K562 (cell line): ENCODE data around the gene IFNW1. TPM values are rescaled to one million over a fixed set of nuclear protein-coding genes. Genes with fewer than 3 reads are reported as not detected.

ENCODE experiments used
- ATAC-seq: fragments of 200-7000 bp; cut with Tn5 transposase; 3 replicates; pipeline ENCODE4 v1.9.1; 2020; ENCODE audit warnings: moderate library complexity
- BruUV-seq: library from RNA; stranded (reverse); fragments of 400-500 nt; replicated peaks from 2 replicates; lab custom pipeline; 2021; lab: Mats Ljungman, UMichigan
- CTCF ChIA-PET: fragments of 300-600 bp; formaldehyde crosslinking; extraction: SDS; loops from one replicate; lab custom pipeline; 2021; ENCODE audit warnings: low intra/inter-chr PET ratio; lab: Yijun Ruan, JAX
- POLR2A ChIA-PET: fragments of 300-600, 350-650 bp; sonication (Branson Sonifier 250); formaldehyde crosslinking; extraction: SDS; loops from one replicate; lab custom pipeline; 2021; ENCODE audit warnings: antibody characterized with exemption, inconsistent platforms; lab: Yijun Ruan, JAX
- DNase-seq, 4 experiments: peaks; one replicate each; pipeline versions ENCODE4 v3.0.0 to v3.0.0-alpha.2; 2011 to 2018; ENCODE audit warnings: low spot score in 3 of 4, mixed read lengths in 3 of 4; ENCODE audit errors: extremely low read depth in 1 of 4
- FAIRE-seq: peaks from 2 replicates; lab custom pipeline; 2011; peaks lifted over from hg19 to GRCh38; lab: Jason Lieb, UNC
- H2AFZ ChIP-seq: 2 replicates; pipeline ENCODE4 v1.6.0; 2011; ENCODE audit warnings: low read depth, low read length, control low read depth, inconsistent platforms
- H3K27ac ChIP-seq: fragments of 200-600 bp; 3 replicates; pipeline ENCODE4 v1.8.0; 2011; ENCODE audit warnings: low read depth, mild to moderate bottlenecking, control low read depth, inconsistent platforms, low read length, moderate library complexity, mixed read lengths; ENCODE audit errors: extremely low read depth
- H3K27me3 ChIP-seq, 2 experiments: fragments of 300-600 bp in 1 of 2; 2 replicates in 1 of 2; 3 replicates in 1 of 2; pipeline versions ENCODE4 v1.6.0 to v1.8.0; 2011; ENCODE audit warnings: inconsistent platforms in 2 of 2, low read length in 2 of 2, mild to moderate bottlenecking in 1 of 2, mixed read lengths in 1 of 2, moderate library complexity in 1 of 2; ENCODE audit not compliant: control insufficient read depth in 2 of 2, insufficient read depth in 2 of 2
- H3K36me3 ChIP-seq: fragments of 300-600 bp; 3 replicates; pipeline ENCODE4 v1.8.0; 2011; ENCODE audit warnings: mild to moderate bottlenecking, low read length, inconsistent platforms; ENCODE audit not compliant: control insufficient read depth, insufficient read depth
- H3K4me1 ChIP-seq, 2 experiments: fragments of 200-600 bp in 1 of 2; replicated peaks in 1 of 2; 2 replicates in 1 of 2; 3 replicates in 1 of 2; pipeline versions ENCODE4 v1.5.1 to v1.8.0; 2011; ENCODE audit warnings: inconsistent platforms in 2 of 2, low read length in 2 of 2, mild to moderate bottlenecking in 1 of 2, mixed read lengths in 1 of 2, moderate library complexity in 1 of 2; ENCODE audit not compliant: control insufficient read depth in 2 of 2, insufficient read depth in 2 of 2
- H3K4me2 ChIP-seq: 2 replicates; pipeline ENCODE4 v1.6.1; 2011; ENCODE audit warnings: low read length, control low read depth, inconsistent platforms, mixed read lengths; ENCODE audit not compliant: insufficient read depth
- H3K4me3 ChIP-seq: fragments of 200-600 bp; sonication (generic), shearing (Covaris generic); 2 replicates; pipeline ENCODE4 v1.5.1; 2016; ENCODE audit warnings: control low read depth, inconsistent platforms
- H3K79me2 ChIP-seq: fragments of 200-600 bp; 3 replicates; pipeline ENCODE4 v1.8.0; 2011; ENCODE audit warnings: low read length, inconsistent platforms; ENCODE audit not compliant: control insufficient read depth, insufficient read depth
- H3K9ac ChIP-seq, 2 experiments: 2 replicates each; pipeline versions ENCODE4 v1.6.0 to v1.6.1; 2011; ENCODE audit warnings: low read depth in 2 of 2, low read length in 2 of 2, control low read depth in 1 of 2, inconsistent platforms in 1 of 2, mild to moderate bottlenecking in 1 of 2, mixed read lengths in 1 of 2; ENCODE audit not compliant: insufficient read depth in 1 of 2
- H3K9me1 ChIP-seq: one replicate; pipeline ENCODE4 v1.6.0; 2011; ENCODE audit warnings: inconsistent platforms, mild to moderate bottlenecking, low read length, moderate library complexity; ENCODE audit not compliant: control insufficient read depth, insufficient read depth
- H3K9me3 ChIP-seq: replicated peaks from 2 replicates; pipeline ENCODE4 v1.5.1; 2011; ENCODE audit warnings: low read depth, low read length, inconsistent platforms; ENCODE audit not compliant: control insufficient read depth, insufficient read depth
- H4K20me1 ChIP-seq: replicated peaks from 2 replicates; pipeline ENCODE4 v1.6.1; 2011; ENCODE audit warnings: low read length, inconsistent platforms, mixed read lengths; ENCODE audit not compliant: control insufficient read depth, insufficient read depth
- ETV5 ChIP-seq: sonication (generic); formaldehyde crosslinking; IDR thresholded peaks from 2 replicates; pipeline ENCODE4 v1.4.0; 2020; ENCODE audit warnings: low read depth, mild to moderate bottlenecking, missing genetic modification reagents
- MLX ChIP-seq, 2 experiments: fragments of 450-650 bp in 1 of 2; sonication (generic) in 1 of 2; formaldehyde crosslinking; conservative IDR thresholded peaks; 2 replicates each; pipeline versions ENCODE4 v1.4.0 to v1.8.1; 2020 to 2022; ENCODE audit warnings: mild to moderate bottlenecking in 1 of 2, missing genetic modification reagents in 1 of 2
- POLR2B ChIP-seq: fragments of 450-650 bp; IDR thresholded peaks from 2 replicates; pipeline ENCODE4 v1.6.1; 2018; ENCODE audit warnings: low read depth; ENCODE audit not compliant: partially characterized antibody
- ZBTB5 ChIP-seq: fragments of 450-650 bp; IDR thresholded peaks from 2 replicates; pipeline ENCODE4 v1.6.1; 2017; ENCODE audit warnings: antibody characterized with exemption
- ZNF124 ChIP-seq: sonication (generic); formaldehyde crosslinking; IDR thresholded peaks from 2 replicates; pipeline ENCODE4 v1.8.1; 2022; ENCODE audit warnings: missing genetic modification reagents
- ZNF398 ChIP-seq: fragments of 250-450 bp; sonication (Bioruptor Pico); IDR thresholded peaks from 2 replicates; pipeline ENCODE4 v1.8.0; 2021; ENCODE audit warnings: moderate library complexity, mild to moderate bottlenecking, inconsistent platforms
- ZNF609 ChIP-seq: sonication (generic); formaldehyde crosslinking; IDR thresholded peaks from 2 replicates; pipeline ENCODE4 v1.8.1; 2023; ENCODE audit warnings: missing genetic modification reagents, mild to moderate bottlenecking, borderline replicate concordance
- WGBS: fragments of 100-300 bp; shearing (Covaris generic); methylation state at CpG from one replicate; pipeline ENCODE4 v1.1.6; 2016; ENCODE audit warnings: low coverage, mixed read lengths; ENCODE audit not compliant: insufficient coverage; ENCODE audit errors: missing lambda C conversion rate; 5-methylcytosine and 5-hydroxymethylcytosine counted together
- in situ Hi-C: fragments of 300-500 bp; cut with MboI; formaldehyde crosslinking; loops from 4 replicates; pipeline ENCODE4 v1.15.0; 2018; ENCODE audit warnings: inconsistent platforms, mixed read lengths
- intact Hi-C: fragments of 100-400 bp; cut with micrococcal nuclease; formaldehyde crosslinking; loops from 2 replicates; pipeline ENCODE4 v1.14.2; 2022
- polyA plus RNA-seq, 8 experiments: library from polyadenylated mRNA; depleted of rRNA in 4 of 8; stranded (reverse) in 5 of 8; unstranded in 3 of 8; fragments of >200 nt; fragmentation: Nextera tagmentation in 2 of 8; fragmentation: Illumina TruSeq in 1 of 8; extraction: Ambion mirVana in 2 of 8; extraction: Trizol in 1 of 8; gene quantifications; 2 replicates each; pipeline versions ENCODE4 v1.2.1 to v1.2.3, GENCODE V29; 2011 to 2014; ENCODE audit warnings: inconsistent platforms in 1 of 8, missing spikeins in 1 of 8
- total RNA-seq, 7 experiments: library from RNA; depleted of rRNA in 6 of 7; stranded (reverse); fragments of >200 nt in 6 of 7; fragmentation: Illumina TruSeq in 2 of 7; extraction: Trizol in 2 of 7; gene quantifications; 2 replicates each; pipeline versions ENCODE4 v1.2.1 to v1.2.3, GENCODE V29; 2011 to 2021; ENCODE audit warnings: low replicate concordance in 1 of 7
- TF ChIP-seq, protein P1 (sequence below): sonication (generic); formaldehyde crosslinking; IDR thresholded peaks from 2 replicates; pipeline ENCODE4 v1.8.0; 2022; ENCODE audit warnings: mild to moderate bottlenecking, missing genetic modification reagents, borderline replicate concordance

The IFNW1 gene
- total and polyA plus RNA-seq, 9 of the 15 experiments (the other 6 are each of a cell fraction or from before 2014, with no cell fraction given): not detected

DNA sequence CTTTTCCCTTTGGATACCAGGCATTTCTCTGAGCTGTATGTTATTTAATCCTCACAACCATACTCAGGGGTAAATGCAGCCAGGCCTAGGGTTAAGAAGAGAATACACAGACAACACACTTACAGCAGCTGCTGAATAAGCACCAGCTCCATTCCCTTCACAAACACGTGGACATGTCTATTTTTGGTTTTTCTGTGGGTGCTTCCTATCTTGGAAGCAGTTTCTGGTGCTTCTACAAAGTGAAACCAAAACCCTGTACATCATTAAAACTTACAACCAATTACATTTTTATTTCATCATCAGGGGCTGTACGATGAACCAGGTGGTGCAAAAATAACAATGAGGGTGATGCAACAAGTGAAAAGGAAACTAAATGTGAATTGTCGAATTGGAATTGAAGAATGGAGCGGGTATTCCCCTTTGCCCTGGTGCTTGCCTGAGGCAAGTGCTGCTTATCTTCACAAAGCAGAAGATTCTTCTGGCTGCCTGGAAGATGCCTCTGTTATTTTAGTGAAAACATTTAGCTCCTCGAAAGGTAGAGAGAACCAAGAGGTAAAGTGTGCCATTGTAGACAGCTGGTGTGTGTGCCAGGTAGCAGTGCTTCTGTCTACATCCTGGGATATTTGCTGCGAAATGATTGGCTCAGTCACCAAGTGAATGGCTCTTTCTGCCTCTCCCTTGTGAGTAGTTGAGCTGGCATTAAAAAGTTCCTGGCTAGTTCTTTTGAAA lies 45.3 kb downstream of the IFNW1 start:
- H3K79me2 ChIP-seq: no peaks in the 10 kb centered on the region
- FAIRE-seq (no peak), DNase-seq (no peak), ATAC-seq (no peak)
- intact Hi-C loops: no loop called here
- H3K4me1 ChIP-seq: no peaks in the 10 kb centered on the region
- H3K9me1 ChIP-seq: no peaks in the 10 kb centered on the region
- POLR2A ChIA-PET: no interaction called here
- CTCF ChIA-PET: no interaction called here
- no peaks in the 10 kb centered on the region for H4K20me1 ChIP-seq
- WGBS: no CpG with 5 or more reads among the region's 6 CpGs
- in situ Hi-C loops: no loop called here
- H3K4me2 ChIP-seq: no peak overlapping the region
- no peaks in the 10 kb centered on the region for H3K36me3 ChIP-seq
- H3K27ac ChIP-seq: no peak overlapping the region
- H3K4me3 ChIP-seq: no peak overlapping the region
- H3K9me3 ChIP-seq: no peaks in the 10 kb centered on the region
- no TSS peak for BruUV-seq
- H3K9ac ChIP-seq: no peak overlapping the region
- no peak overlapping the region for H2AFZ ChIP-seq
- H3K27me3 ChIP-seq: no peaks in the 10 kb centered on the region
- TF ChIP-seq ZBTB5: no peak
- no peak for TF ChIP-seq ZNF124 (CRISPR knock-in tag)
- no peak for TF ChIP-seq POLR2B
- TF ChIP-seq, protein P1, sequence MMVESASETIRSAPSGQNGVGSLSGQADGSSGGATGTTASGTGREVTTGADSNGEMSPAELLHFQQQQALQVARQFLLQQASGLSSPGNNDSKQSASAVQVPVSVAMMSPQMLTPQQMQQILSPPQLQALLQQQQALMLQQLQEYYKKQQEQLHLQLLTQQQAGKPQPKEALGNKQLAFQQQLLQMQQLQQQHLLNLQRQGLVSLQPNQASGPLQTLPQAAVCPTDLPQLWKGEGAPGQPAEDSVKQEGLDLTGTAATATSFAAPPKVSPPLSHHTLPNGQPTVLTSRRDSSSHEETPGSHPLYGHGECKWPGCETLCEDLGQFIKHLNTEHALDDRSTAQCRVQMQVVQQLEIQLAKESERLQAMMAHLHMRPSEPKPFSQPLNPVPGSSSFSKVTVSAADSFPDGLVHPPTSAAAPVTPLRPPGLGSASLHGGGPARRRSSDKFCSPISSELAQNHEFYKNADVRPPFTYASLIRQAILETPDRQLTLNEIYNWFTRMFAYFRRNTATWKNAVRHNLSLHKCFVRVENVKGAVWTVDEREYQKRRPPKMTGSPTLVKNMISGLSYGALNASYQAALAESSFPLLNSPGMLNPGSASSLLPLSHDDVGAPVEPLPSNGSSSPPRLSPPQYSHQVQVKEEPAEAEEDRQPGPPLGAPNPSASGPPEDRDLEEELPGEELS: no peak
- TF ChIP-seq MLX (CRISPR knock-in tag; conservative IDR thresholded peaks at IDR 0.05): no peak
- TF ChIP-seq ZNF398 (CRISPR knock-in tag): no peak
- no peak for TF ChIP-seq ETV5 (CRISPR knock-in tag)
- TF ChIP-seq ZNF609 (CRISPR knock-in tag): no peak
